GM12872 (cell line): ENCODE measurements around the gene ARL8B.

ENCODE experiments used
- CTCF ChIP-seq: IDR thresholded peaks from 3 replicates; pipeline ENCODE4 v1.5.1; 2011; ENCODE audit warnings: low read depth, mild to moderate bottlenecking, low read length, moderate library complexity; ENCODE audit not compliant: insufficient read depth

The ARL8B gene

GRCh38 chr3:5187156-5187919 lies 65.2 kb downstream of the ARL8B start, which contains the start of gene EDEM1:
Gene EDEM1, plus strand, starts transcription at chr3:5187707. Its CDS starts 99 bp downstream, at chr3:5187806.
- no peak for TF ChIP-seq CTCF

- TF ChIP-seq CTCF: no peak
Observed at GRCh38 chr3:5187920-5188418, 65.9 kb downstream of the ARL8B start.

- no peak for TF ChIP-seq CTCF
Observed at GRCh38 chr3:5188419-5189221, 66.5 kb downstream of the ARL8B start.

- TF ChIP-seq CTCF: no peak
Observed at GRCh38 chr3:5190147-5190791, 68.2 kb downstream of the ARL8B start.

- no peak for TF ChIP-seq CTCF
Observed at GRCh38 chr3:5191555-5192304, 69.6 kb downstream of the ARL8B start.

GRCh38 chr3:5192571-5193365 lies 70.7 kb downstream of the ARL8B start:
- no peak for TF ChIP-seq CTCF
